ENCODE measurements around the gene NPVF. TPM values are rescaled to one million over a fixed set of nuclear protein-coding genes. Genes with fewer than 3 reads are reported as not detected.

NPVF gene
- total RNA-seq, 1 experiment from 2014 or later, result not detected

DNA sequence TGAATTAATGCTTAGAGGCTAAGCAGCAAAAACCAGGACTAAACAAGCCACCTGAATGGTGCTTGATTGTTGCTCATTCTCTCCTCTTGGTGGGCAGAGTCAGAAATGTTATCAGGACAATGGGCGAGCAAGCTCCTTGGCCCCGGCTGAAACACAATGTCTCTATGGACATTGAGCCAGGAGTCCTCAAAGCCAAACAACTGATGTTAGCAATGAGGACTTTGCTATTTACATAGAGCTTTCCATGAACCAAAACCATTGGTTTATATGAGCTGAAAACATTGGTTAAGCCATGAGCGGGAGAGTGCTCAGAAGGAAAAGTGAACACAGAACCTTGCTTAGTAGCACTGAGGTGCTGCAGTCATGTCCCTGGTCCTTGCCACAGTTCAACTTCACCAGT lies 21.5 kb upstream of the NPVF start:
- H4K5ac ChIP-seq (ENCODE audit: insufficient read length, low read depth, low read length), result no peak overlapping the region
- H3K23ac ChIP-seq (ENCODE audit: insufficient read length, low read depth, low read length), result no peak overlapping the region
- no peaks in the 10 kb centered on the region for H4K20me1 ChIP-seq (ENCODE audit: control insufficient read depth, insufficient read depth, insufficient read length)
- H3K79me2 ChIP-seq (ENCODE audit: insufficient read depth, low read length), result no peaks in the 10 kb centered on the region
- TF ChIP-seq, protein P1, sequence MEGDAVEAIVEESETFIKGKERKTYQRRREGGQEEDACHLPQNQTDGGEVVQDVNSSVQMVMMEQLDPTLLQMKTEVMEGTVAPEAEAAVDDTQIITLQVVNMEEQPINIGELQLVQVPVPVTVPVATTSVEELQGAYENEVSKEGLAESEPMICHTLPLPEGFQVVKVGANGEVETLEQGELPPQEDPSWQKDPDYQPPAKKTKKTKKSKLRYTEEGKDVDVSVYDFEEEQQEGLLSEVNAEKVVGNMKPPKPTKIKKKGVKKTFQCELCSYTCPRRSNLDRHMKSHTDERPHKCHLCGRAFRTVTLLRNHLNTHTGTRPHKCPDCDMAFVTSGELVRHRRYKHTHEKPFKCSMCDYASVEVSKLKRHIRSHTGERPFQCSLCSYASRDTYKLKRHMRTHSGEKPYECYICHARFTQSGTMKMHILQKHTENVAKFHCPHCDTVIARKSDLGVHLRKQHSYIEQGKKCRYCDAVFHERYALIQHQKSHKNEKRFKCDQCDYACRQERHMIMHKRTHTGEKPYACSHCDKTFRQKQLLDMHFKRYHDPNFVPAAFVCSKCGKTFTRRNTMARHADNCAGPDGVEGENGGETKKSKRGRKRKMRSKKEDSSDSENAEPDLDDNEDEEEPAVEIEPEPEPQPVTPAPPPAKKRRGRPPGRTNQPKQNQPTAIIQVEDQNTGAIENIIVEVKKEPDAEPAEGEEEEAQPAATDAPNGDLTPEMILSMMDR (conservative IDR thresholded peaks at IDR 0.05), result no peak
- no peak overlapping the region for H3K56ac ChIP-seq (ENCODE audit: insufficient read length, low read depth, low read length)
- DNase-seq, result no peak
- H3T11ph ChIP-seq (ENCODE audit: low read length), result no peak overlapping the region
- H3K9me3 Mint-ChIP-seq, result peaks cover 0 to 3% of the 10 kb centered on the region in 2 experiments; a peak in 1 of 5 replicates
- no peak overlapping the region for H2AK5ac ChIP-seq (ENCODE audit: insufficient read length, low read length)
- no peaks in the 10 kb centered on the region for H3K36me3 Mint-ChIP-seq (ENCODE audit: insufficient read depth in 1 of 3, low read depth in 3 of 3)
- no peak overlapping the region for H3K4ac ChIP-seq (ENCODE audit: low read depth, low read length)
- no peak overlapping the region for H2BK20ac ChIP-seq (ENCODE audit: low read depth, low read length, poor library complexity, severe bottlenecking)
- H3K4me1 ChIP-seq (ENCODE audit: insufficient read depth, low read length), result no peaks in the 10 kb centered on the region
- no peak overlapping the region for H2AFZ ChIP-seq (ENCODE audit: low read length)
- H3K9me3 ChIP-seq (ENCODE audit: control insufficient read depth, low read depth, low read length), result no peaks in the 10 kb centered on the region
- H2BK12ac ChIP-seq (ENCODE audit: insufficient read length, low read depth, low read length), result no peak overlapping the region
- H3K27ac Mint-ChIP-seq, result no peak overlapping the region
- H3K27me3 ChIP-seq (ENCODE audit: insufficient read depth, low read length), result no peaks in the 10 kb centered on the region
- H3K79me1 ChIP-seq (ENCODE audit: insufficient read depth, low read depth, low read length, poor library complexity, severe bottlenecking), result no peaks in the 10 kb centered on the region
- no peak overlapping the region for H2BK15ac ChIP-seq (ENCODE audit: low read depth, low read length)
- no peaks in the 10 kb centered on the region for H3K23me2 ChIP-seq (ENCODE audit: insufficient read length, low read depth, low read length, poor library complexity, severe bottlenecking)
- peaks cover 1 to 3% of the 10 kb centered on the region in 2 experiments; a peak in 3 of 4 replicates for H3K4me1 Mint-ChIP-seq
- H2BK5ac ChIP-seq (ENCODE audit: insufficient read length, low read length), result no peak overlapping the region
- no peak overlapping the region for H3K4me3 Mint-ChIP-seq
- H2BK120ac ChIP-seq (ENCODE audit: low read depth, low read length, poor library complexity, severe bottlenecking), result no peak overlapping the region
- H3K9ac ChIP-seq (ENCODE audit: extremely low read depth, insufficient read length, low read length), result no peak overlapping the region
- H4K91ac ChIP-seq (ENCODE audit: insufficient read length, low read depth, low read length), result no peak overlapping the region
- no peak overlapping the region for H3K18ac ChIP-seq (ENCODE audit: insufficient read length, low read depth, low read length)
- no peak overlapping the region for H3K4me2 ChIP-seq (ENCODE audit: insufficient read depth, insufficient read length, low read length)
- H4K8ac ChIP-seq (replicated peaks; ENCODE audit: insufficient read length, low read depth, low read length), result no peak overlapping the region
- no peak overlapping the region for H3K27ac ChIP-seq (ENCODE audit: insufficient read length, low read depth, low read length)
- H3K14ac ChIP-seq (ENCODE audit: insufficient read depth, low read length), result no peak overlapping the region
- peaks cover 46% of the 10 kb centered on the region for H3K27me3 Mint-ChIP-seq (ENCODE audit: low read depth)
- WGBS (ENCODE audit: extremely low coverage, insufficient read length, low lambda C conversion rate), result no CpG with 5 or more reads among the region's 3 CpGs
